ENCODE measurements around the gene MROH9. TPM values are rescaled to one million over a fixed set of nuclear protein-coding genes. Genes with fewer than 3 reads are reported as not detected.

The MROH9 gene
- total and polyA plus RNA-seq, 2 experiments from 2014 or later = 0.16 TPM; not detected in 1

DNA sequence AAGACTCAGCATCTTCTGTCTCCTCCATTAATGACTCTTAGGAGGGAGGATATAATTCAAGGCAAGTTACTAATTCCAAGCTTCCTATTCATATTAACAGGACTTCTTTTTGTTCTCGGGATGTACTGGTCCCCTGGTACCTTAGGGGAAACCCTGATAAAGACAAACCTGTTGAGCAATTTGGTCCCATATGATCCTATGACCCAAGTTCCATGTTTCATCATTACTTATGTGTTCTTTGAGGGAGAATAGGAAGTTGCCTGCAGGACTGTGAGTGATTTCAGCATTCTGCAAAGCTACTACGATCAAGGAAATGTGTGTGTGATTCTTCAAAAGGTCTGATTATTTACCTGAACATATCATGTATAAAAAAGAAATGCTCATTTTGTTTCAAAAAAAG lies 149.5 kb downstream of the MROH9 start:
- in situ Hi-C loops (cut with MboI) = loop anchor here (10.0 kb wide), 2 partner anchors 140 to 230 kb away; partner anchors contain the start of gene FMO4
- Histone ChIP-seq H3K9me2 (ENCODE audit: insufficient read depth) (no peaks in the 10 kb centered on the region), H3K9me3 (ENCODE audit: low read depth) (no peaks in the 10 kb centered on the region), H3F3A (ENCODE audit: insufficient read depth) (no peaks in the 10 kb centered on the region), H3K27ac (no peak overlapping the region), H3K4me3 (no peak overlapping the region), H2AFZ (no peak overlapping the region), H3K9ac (no peak overlapping the region), H3K4me2 (ENCODE audit: unreplicated experiment) (no peak overlapping the region), H3K27me3 (replicated peaks; ENCODE audit: insufficient read depth) (peaks cover 6% of the 10 kb centered on the region; the same call in 1 of the 2 replicates), H4K20me1 (ENCODE audit: insufficient read depth) (no peaks in the 10 kb centered on the region), H3K36me3 (ENCODE audit: low read depth) (no peaks in the 10 kb centered on the region), H3K4me1 (ENCODE audit: insufficient read depth) (no peaks in the 10 kb centered on the region), H3K79me2 (ENCODE audit: insufficient read depth) (no peaks in the 10 kb centered on the region)
- TF ChIP-seq EZH2phosphoT487 (IDR thresholded peaks at IDR 0.05; ENCODE audit: insufficient read depth, low read depth) = no peak
- TF ChIP-seq EZH2 (IDR thresholded peaks at IDR 0.05; ENCODE audit: insufficient read depth, poor library complexity, severe bottlenecking) = no peak
- DNase-seq = no peak
- WGBS, 2 experiments (ENCODE audit: low coverage in 1 of 2, low lambda C conversion rate in 2 of 2, missing lambda C conversion rate in 2 of 2) = 67 to 71% methylated on average over 2 of the region's 2 CpGs

DNA sequence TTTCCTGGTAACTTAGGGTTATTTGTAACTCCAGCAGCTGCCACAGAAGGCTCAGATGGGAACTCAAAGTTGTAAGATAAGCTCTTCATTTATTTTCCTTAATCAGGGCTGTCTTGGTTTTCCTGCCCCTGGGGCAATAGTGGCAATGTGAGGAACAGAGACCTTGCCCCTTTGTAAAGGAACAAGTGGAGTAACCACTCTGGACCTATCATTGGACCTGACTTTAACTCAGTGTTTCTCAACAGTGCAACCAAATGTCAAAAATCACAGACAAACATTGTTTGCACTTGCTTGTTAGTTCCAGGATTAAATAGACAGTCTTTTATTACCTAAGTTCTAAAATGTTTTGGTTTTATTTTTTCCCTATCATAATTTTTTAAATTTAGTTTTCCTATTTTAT lies 152.6 kb downstream of the MROH9 start:
- Histone ChIP-seq H3K27me3 (replicated peaks; ENCODE audit: insufficient read depth) (peaks cover 6% of the 10 kb centered on the region; the same call in 1 of the 2 replicates), H3K79me2 (ENCODE audit: insufficient read depth) (no peaks in the 10 kb centered on the region), H3K4me1 (ENCODE audit: insufficient read depth) (no peaks in the 10 kb centered on the region), H3K36me3 (ENCODE audit: low read depth) (no peaks in the 10 kb centered on the region), H2AFZ (no peak overlapping the region), H3K9me2 (ENCODE audit: insufficient read depth) (no peaks in the 10 kb centered on the region), H3K9me3 (ENCODE audit: low read depth) (no peaks in the 10 kb centered on the region), H3K4me2 (ENCODE audit: unreplicated experiment) (no peak overlapping the region), H3K9ac (no peak overlapping the region), H4K20me1 (ENCODE audit: insufficient read depth) (no peaks in the 10 kb centered on the region), H3F3A (ENCODE audit: insufficient read depth) (no peaks in the 10 kb centered on the region), H3K27ac (no peak overlapping the region), H3K4me3 (no peak overlapping the region)
- no peak for TF ChIP-seq EZH2 (IDR thresholded peaks at IDR 0.05; ENCODE audit: insufficient read depth, poor library complexity, severe bottlenecking)
- no peak for TF ChIP-seq EZH2phosphoT487 (IDR thresholded peaks at IDR 0.05; ENCODE audit: insufficient read depth, low read depth)
- in situ Hi-C loops (cut with MboI) = loop anchor here (10.0 kb wide), 2 partner anchors 137 to 227 kb away; partner anchors contain the start of gene FMO4
- no peak for DNase-seq

DNA sequence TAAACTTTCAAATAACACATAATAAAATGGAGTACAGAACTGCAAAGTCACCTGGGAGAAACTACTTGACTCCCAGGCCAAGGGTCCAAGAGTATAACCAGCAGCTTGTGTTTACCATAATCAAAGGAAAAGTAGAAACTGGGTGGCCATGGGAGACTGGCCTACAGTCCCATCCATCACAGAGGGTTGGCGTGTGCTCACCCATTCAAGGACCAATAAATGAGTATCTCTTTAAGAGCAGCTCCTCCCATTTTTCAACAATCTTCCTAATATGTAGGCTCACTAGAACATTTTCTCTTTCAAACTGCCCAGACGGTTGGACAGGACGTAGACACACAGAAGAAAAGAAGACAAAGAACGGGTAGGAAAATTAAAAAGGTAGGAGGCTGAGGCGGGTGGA lies 155.3 kb downstream of the MROH9 start, which contains the start of gene FMO3:
Gene FMO3, plus strand, starts transcription at position 302 of the 400 bp plus-strand sequence. CDS start 1,754 bp downstream, outside the sequence.
- no peak within 1 kb of the TSS for H3K4me3 ChIP-seq
- DNase-seq = no peak
- H4K20me1 ChIP-seq (ENCODE audit: insufficient read depth) = no peaks in the 10 kb centered on the region
- TF ChIP-seq EZH2 (IDR thresholded peaks at IDR 0.05; ENCODE audit: insufficient read depth, poor library complexity, severe bottlenecking) = no peak
- TF ChIP-seq EZH2phosphoT487 (IDR thresholded peaks at IDR 0.05; ENCODE audit: insufficient read depth, low read depth) = no peak
- no peaks in the 10 kb centered on the region for H3F3A ChIP-seq (ENCODE audit: insufficient read depth)
- no peaks in the 10 kb centered on the region for H3K36me3 ChIP-seq (ENCODE audit: low read depth)
- no peak within 1 kb of the TSS for H3K9ac ChIP-seq
- H3K79me2 ChIP-seq (ENCODE audit: insufficient read depth) = no peaks in the 10 kb centered on the region
- no peaks in the 10 kb centered on the region for H3K4me1 ChIP-seq (ENCODE audit: insufficient read depth)
- H2AFZ ChIP-seq = no peak within 1 kb of the TSS
- no peak within 1 kb of the TSS for H3K4me2 ChIP-seq (ENCODE audit: unreplicated experiment)
- H3K27ac ChIP-seq = no peak within 1 kb of the TSS
- H3K27me3 ChIP-seq (replicated peaks; ENCODE audit: insufficient read depth) = no peaks in the 10 kb centered on the region; the same call in 1 of the 2 replicates
- H3K9me3 ChIP-seq (ENCODE audit: low read depth) = no peaks in the 10 kb centered on the region
- H3K9me2 ChIP-seq (ENCODE audit: insufficient read depth) = no peaks in the 10 kb centered on the region
- WGBS, 2 experiments (ENCODE audit: low coverage in 1 of 2, low lambda C conversion rate in 2 of 2, missing lambda C conversion rate in 2 of 2) = 62 to 67% methylated on average over 5 of the region's 5 CpGs
- in situ Hi-C loops (cut with MboI) = no loop called here

DNA sequence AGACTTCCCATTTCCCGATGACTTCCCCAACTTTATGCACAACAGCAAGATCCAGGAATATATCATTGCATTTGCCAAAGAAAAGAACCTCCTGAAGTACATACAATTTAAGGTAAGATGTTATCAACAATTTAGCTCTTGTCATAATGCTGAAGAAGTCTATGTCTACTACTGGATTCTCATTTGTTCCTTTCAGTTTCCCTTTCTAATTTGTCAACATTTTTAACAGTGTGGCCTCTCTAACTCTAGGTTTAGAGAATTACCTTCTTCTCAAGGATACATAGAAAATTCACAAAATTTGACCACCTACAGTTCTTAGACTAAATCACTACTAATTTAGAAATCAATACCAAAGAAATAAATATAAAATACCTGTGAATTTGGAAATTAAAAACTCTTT lies 168.5 kb downstream of the MROH9 start:
- no peaks in the 10 kb centered on the region for H3K9me2 ChIP-seq (ENCODE audit: insufficient read depth)
- no peaks in the 10 kb centered on the region for H3K9me3 ChIP-seq (ENCODE audit: low read depth)
- no peak overlapping the region for H3K4me2 ChIP-seq (ENCODE audit: unreplicated experiment)
- DNase-seq = no peak
- H3F3A ChIP-seq (ENCODE audit: insufficient read depth) = no peaks in the 10 kb centered on the region
- 0 out of 2 replicates have a peak, but pooled peaks cover 5% of the 10 kb centered on the region for H3K27me3 ChIP-seq (replicated peaks; ENCODE audit: insufficient read depth)
- H3K27ac ChIP-seq = no peak overlapping the region
- in situ Hi-C loops (cut with MboI) = no loop called here
- H3K4me3 ChIP-seq = no peak overlapping the region
- no peaks in the 10 kb centered on the region for H3K36me3 ChIP-seq (ENCODE audit: low read depth)
- no peak overlapping the region for H3K9ac ChIP-seq
- no peak for TF ChIP-seq EZH2 (IDR thresholded peaks at IDR 0.05; ENCODE audit: insufficient read depth, poor library complexity, severe bottlenecking)
- H4K20me1 ChIP-seq (ENCODE audit: insufficient read depth) = no peaks in the 10 kb centered on the region
- 75 to 77% methylated on average over 1 of the region's 1 CpG for WGBS, 2 experiments (ENCODE audit: low coverage in 1 of 2, low lambda C conversion rate in 2 of 2, missing lambda C conversion rate in 2 of 2)
- H3K79me2 ChIP-seq (ENCODE audit: insufficient read depth) = no peaks in the 10 kb centered on the region
- H3K4me1 ChIP-seq (ENCODE audit: insufficient read depth) = no peaks in the 10 kb centered on the region
- no peak overlapping the region for H2AFZ ChIP-seq
